MV-4-11 (cell line): ENCODE results near the gene LRIG2.

ENCODE experiments used
- DNase-seq: peaks from one replicate; lab custom pipeline; 2025; lab: John Stamatoyannopoulos, UW

Gene LRIG2

DNA sequence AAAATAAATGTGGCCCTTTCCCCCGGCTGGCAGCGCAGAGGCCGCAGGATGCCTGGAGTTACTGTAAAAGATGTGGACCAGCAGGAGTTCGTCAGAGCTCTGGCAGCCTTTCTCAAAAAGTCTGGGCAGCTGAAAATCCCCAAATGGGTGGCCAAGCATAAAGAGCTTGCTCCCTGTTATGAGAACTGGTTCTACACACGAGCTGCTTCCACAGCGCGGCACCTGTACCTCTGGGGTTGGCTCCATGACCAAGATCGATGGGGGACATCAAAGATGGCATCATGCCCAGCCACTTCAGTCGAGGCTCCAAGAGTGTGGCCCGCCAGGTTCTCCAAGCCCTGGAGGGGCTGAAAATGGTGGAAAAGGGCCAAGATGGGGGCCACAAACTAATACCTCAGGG lies 95.9 kb downstream of the LRIG2 start:
- DNase-seq: no peak

DNA sequence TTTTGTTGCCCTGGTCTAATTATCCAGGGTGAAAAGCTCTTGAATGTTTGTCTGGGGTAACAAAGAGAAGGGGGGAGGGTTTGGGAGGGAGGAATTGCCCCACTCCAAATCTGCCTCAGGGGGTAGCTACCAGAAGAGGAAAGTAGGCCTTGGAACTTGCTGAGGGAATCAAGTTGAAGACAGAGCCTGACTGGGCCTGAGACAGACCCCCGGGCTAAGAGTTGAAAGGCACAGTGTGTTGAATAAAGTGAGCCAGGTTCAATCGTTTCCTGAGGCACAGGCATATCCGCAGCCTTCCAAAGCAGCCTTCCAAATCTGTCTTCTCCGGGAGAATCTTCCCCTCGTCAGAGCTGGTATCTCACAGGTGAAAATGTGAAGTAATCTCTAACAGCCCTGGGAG lies 96.6 kb downstream of the LRIG2 start:
- no peak for DNase-seq

DNA sequence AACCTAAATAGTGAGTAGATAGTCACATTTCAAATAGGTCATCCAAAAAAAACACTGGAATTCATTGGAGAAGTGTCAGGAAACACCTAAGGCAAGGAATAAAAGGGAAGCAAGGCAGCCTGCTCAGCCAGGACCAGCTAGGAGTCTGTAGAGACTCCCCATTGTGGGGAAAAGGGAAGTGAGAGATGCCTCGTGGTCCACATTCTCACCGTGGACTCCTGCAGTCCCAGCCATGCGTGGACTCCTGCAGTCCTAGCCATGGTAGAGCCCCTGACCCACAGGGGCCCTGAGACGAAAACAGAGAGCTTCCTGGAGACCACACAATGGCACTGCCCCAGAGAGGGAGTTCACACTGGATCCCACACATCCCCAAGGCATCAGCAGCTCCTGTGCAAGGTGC lies 97.5 kb downstream of the LRIG2 start:
- DNase-seq: peak; percentile 51

DNA sequence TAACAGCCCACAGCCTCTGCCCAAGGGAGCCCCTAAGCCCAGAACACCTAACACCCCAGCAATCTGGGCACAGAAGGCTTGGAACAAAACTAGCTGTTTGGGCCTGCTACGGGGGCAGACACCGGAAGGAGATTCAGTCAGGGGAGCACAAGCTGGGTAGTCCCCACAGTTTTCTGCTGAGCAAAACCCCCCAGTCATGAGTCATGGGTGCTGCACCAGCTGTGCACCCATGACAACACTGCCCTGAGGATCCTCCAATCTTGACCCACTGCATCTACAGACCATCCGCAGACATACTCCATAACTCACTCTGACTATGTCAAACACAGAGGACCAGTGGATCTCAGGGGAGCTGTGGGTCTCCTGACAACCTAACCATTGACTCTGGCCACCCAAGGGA lies 105.1 kb downstream of the LRIG2 start:
- no peak for DNase-seq

- DNase-seq: no peak
These were observed 105.5 kb downstream of the LRIG2 start for GRCh38 chr1:113178522-113178921.
